WTC11 (cell line): Measurements from ENCODE around the gene VSTM2L. TPM values are rescaled to one million over a fixed set of nuclear protein-coding genes. Genes with fewer than 3 reads are reported as not detected.
A peak's percentile ranks its signal among the peaks of the same experiment; 100 is the strongest.

ENCODE experiments used
- ATAC-seq: fragments of 200-7000 bp; cut with Tn5 transposase; 2 replicates; pipeline ENCODE4 v1.10.0; 2021; ENCODE audit warnings: mild to moderate bottlenecking, moderate library complexity
- CTCF ChIA-PET: fragments of 300-600 bp; sonication (Branson Sonifier 250); formaldehyde crosslinking; loops from one replicate; lab custom pipeline; 2021; ENCODE audit warnings: antibody characterized with exemption; lab: Charles Lee
- POLR2A ChIA-PET: fragments of 350-600 bp; sonication (Branson Sonifier 250); formaldehyde crosslinking; loops from one replicate; lab custom pipeline; 2021; ENCODE audit warnings: antibody characterized with exemption; lab: Charles Lee
- DNase-seq: peaks from one replicate; pipeline ENCODE4 v3.0.0; 2021; ENCODE audit warnings: low spot score
- H3K27ac Mint-ChIP-seq: 2 replicates; pipeline ENCODE4 v1.8.0; 2021; ENCODE audit warnings: mixed read lengths
- H3K27me3 Mint-ChIP-seq: 2 replicates; pipeline ENCODE4 v1.8.0; 2021; ENCODE audit warnings: low read depth, mild to moderate bottlenecking, moderate library complexity, mixed read lengths
- H3K36me3 Mint-ChIP-seq: 2 replicates; pipeline ENCODE4 v1.8.0; 2021; ENCODE audit warnings: mixed read lengths
- H3K4me1 Mint-ChIP-seq: 2 replicates; pipeline ENCODE4 v1.8.0; 2022; ENCODE audit warnings: mixed read lengths
- H3K4me3 Mint-ChIP-seq: 2 replicates; pipeline ENCODE4 v1.8.0; 2021; ENCODE audit warnings: mild to moderate bottlenecking, moderate library complexity, mixed read lengths
- H3K9me3 Mint-ChIP-seq: 2 replicates; pipeline ENCODE4 v1.8.0; 2021; ENCODE audit warnings: mixed read lengths
- ATF2 ChIP-seq: sonication (generic); formaldehyde crosslinking; IDR thresholded peaks from 2 replicates; pipeline ENCODE4 v1.8.1; 2022; ENCODE audit warnings: low read depth, missing genetic modification reagents, borderline replicate concordance
- ATF3 ChIP-seq: sonication (generic); formaldehyde crosslinking; conservative IDR thresholded peaks from 2 replicates; pipeline ENCODE4 v1.8.1; 2022; ENCODE audit warnings: mild to moderate bottlenecking, missing genetic modification reagents
- CBFB ChIP-seq: sonication (generic); formaldehyde crosslinking; IDR thresholded peaks from 2 replicates; pipeline ENCODE4 v1.8.1; 2022; ENCODE audit warnings: mild to moderate bottlenecking, low read depth, missing genetic modification reagents
- CREM ChIP-seq: sonication (generic); formaldehyde crosslinking; IDR thresholded peaks from 2 replicates; pipeline ENCODE4 v1.8.1; 2022; ENCODE audit warnings: mild to moderate bottlenecking, missing genetic modification reagents, moderate library complexity
- CTCF ChIP-seq: fragments of 200-600 bp; IDR thresholded peaks from 2 replicates; pipeline ENCODE4 v1.8.0; 2022; ENCODE audit warnings: antibody characterized with exemption
- EMX1 ChIP-seq: fragments of 250-450 bp; sonication (Bioruptor Pico); IDR thresholded peaks from 2 replicates; pipeline ENCODE4 v1.8.0; 2021; ENCODE audit warnings: mild to moderate bottlenecking
- ESRRA ChIP-seq: sonication (generic); formaldehyde crosslinking; IDR thresholded peaks from 2 replicates; pipeline ENCODE4 v1.8.1; 2022; ENCODE audit warnings: mild to moderate bottlenecking, missing genetic modification reagents, borderline replicate concordance
- ETV6 ChIP-seq: sonication (generic); formaldehyde crosslinking; IDR thresholded peaks from 2 replicates; pipeline ENCODE4 v1.8.1; 2022; ENCODE audit warnings: mild to moderate bottlenecking, missing genetic modification reagents
- FOXP1 ChIP-seq: sonication (generic); formaldehyde crosslinking; IDR thresholded peaks from 2 replicates; pipeline ENCODE4 v1.8.0; 2022; ENCODE audit warnings: missing genetic modification reagents, mild to moderate bottlenecking, moderate library complexity, borderline replicate concordance
- FOXP4 ChIP-seq: sonication (generic); formaldehyde crosslinking; IDR thresholded peaks from 2 replicates; pipeline ENCODE4 v1.8.0; 2022; ENCODE audit warnings: mild to moderate bottlenecking, missing genetic modification reagents
- GABPB1 ChIP-seq: sonication (generic); formaldehyde crosslinking; IDR thresholded peaks from 2 replicates; pipeline ENCODE4 v1.8.1; 2023; ENCODE audit warnings: mild to moderate bottlenecking, missing genetic modification reagents
- GTF2I ChIP-seq: fragments of 250-450 bp; sonication (Bioruptor Pico); conservative IDR thresholded peaks from 2 replicates; pipeline ENCODE4 v1.4.0; 2021; ENCODE audit warnings: mild to moderate bottlenecking
- HMGA2 ChIP-seq: fragments of 250-450 bp; sonication (Bioruptor Pico); IDR thresholded peaks from 2 replicates; pipeline ENCODE4 v1.4.0; 2021; ENCODE audit warnings: mild to moderate bottlenecking, moderate library complexity
- IRF2 ChIP-seq: sonication (generic); formaldehyde crosslinking; IDR thresholded peaks from 2 replicates; pipeline ENCODE4 v1.8.0; 2022; ENCODE audit warnings: low read depth, missing genetic modification reagents, borderline replicate concordance
- JUN ChIP-seq: sonication (generic); formaldehyde crosslinking; IDR thresholded peaks from 2 replicates; pipeline ENCODE4 v1.8.0; 2023; ENCODE audit warnings: mild to moderate bottlenecking, missing genetic modification reagents
- KAT7 ChIP-seq: sonication (generic); formaldehyde crosslinking; IDR thresholded peaks from 2 replicates; pipeline ENCODE4 v1.8.1; 2023; ENCODE audit warnings: missing genetic modification reagents, mild to moderate bottlenecking, borderline replicate concordance
- MLX ChIP-seq: sonication (generic); formaldehyde crosslinking; IDR thresholded peaks from 2 replicates; pipeline ENCODE4 v1.8.1; 2023; ENCODE audit warnings: mild to moderate bottlenecking, missing genetic modification reagents, moderate library complexity
- NFATC4 ChIP-seq: fragments of 250-450 bp; sonication (Bioruptor Pico); IDR thresholded peaks from 2 replicates; pipeline ENCODE4 v1.9.0; 2021; ENCODE audit warnings: mild to moderate bottlenecking
- NFE2L1 ChIP-seq: sonication (generic); formaldehyde crosslinking; IDR thresholded peaks from 2 replicates; pipeline ENCODE4 v1.8.1; 2023; ENCODE audit warnings: missing genetic modification reagents
- NR1H2 ChIP-seq: sonication (generic); formaldehyde crosslinking; IDR thresholded peaks from 2 replicates; pipeline ENCODE4 v1.9.0; 2021; ENCODE audit warnings: mild to moderate bottlenecking, moderate library complexity, missing genetic modification reagents
- NR2C2 ChIP-seq: sonication (generic); formaldehyde crosslinking; IDR thresholded peaks from 2 replicates; pipeline ENCODE4 v1.8.0; 2022; ENCODE audit warnings: mild to moderate bottlenecking, missing genetic modification reagents
- OVOL2 ChIP-seq: fragments of 250-450 bp; sonication (Bioruptor Pico); IDR thresholded peaks from 2 replicates; pipeline ENCODE4 v1.9.0; 2021; ENCODE audit warnings: mild to moderate bottlenecking, borderline replicate concordance
- USF2 ChIP-seq: sonication (generic); formaldehyde crosslinking; IDR thresholded peaks from 2 replicates; pipeline ENCODE4 v1.8.1; 2023; ENCODE audit warnings: mild to moderate bottlenecking, missing genetic modification reagents, moderate library complexity
- ZNF317 ChIP-seq: sonication (generic); formaldehyde crosslinking; IDR thresholded peaks from 2 replicates; pipeline ENCODE4 v1.8.1; 2023; ENCODE audit warnings: low read depth, mild to moderate bottlenecking, moderate library complexity, missing genetic modification reagents, borderline replicate concordance
- ZNF396 ChIP-seq: fragments of 250-450 bp; sonication (Bioruptor Pico); IDR thresholded peaks from 2 replicates; pipeline ENCODE4 v1.8.0; 2021; ENCODE audit warnings: mild to moderate bottlenecking, moderate library complexity, borderline replicate concordance
- total RNA-seq: library from RNA; stranded (reverse); gene quantifications from 3 replicates; pipeline ENCODE4 v1.2.3, GENCODE V29; 2021

Gene VSTM2L
- total RNA-seq, 1 experiment from 2014 or later = 1.9 TPM

GRCh38 chr20:37986044-37986858 lies 83.3 kb downstream of the VSTM2L start:
- ChIA-PET POLR2A (no interaction called here), CTCF (interaction anchor here (1.0 kb wide), 1 partner anchor 42 kb away, joined by 4 read pairs; no protein-coding TSS in a partner anchor)
- Mint-ChIP-seq H3K4me1 (0 out of 2 replicates have a peak, but pooled peaks cover 2% of the 10 kb centered on the region), H3K27me3 (no peaks in the 10 kb centered on the region), H3K4me3 (no peak overlapping the region), H3K9me3 (no peaks in the 10 kb centered on the region), H3K36me3 (peaks cover 39% of the 10 kb centered on the region), H3K27ac (no peak overlapping the region)
- no peak for ATAC-seq
- DNase-seq = no peak
- TF ChIP-seq USF2 (CRISPR knock-in tag) (no peak), CTCF (no peak), ZNF396 (no peak), CREM (CRISPR knock-in tag) (no peak), OVOL2 (CRISPR knock-in tag) (no peak), KAT7 (no peak), GTF2I (CRISPR knock-in tag) (no peak), NFATC4 (CRISPR knock-in tag) (no peak), IRF2 (CRISPR knock-in tag) (no peak), ZNF317 (CRISPR knock-in tag) (no peak), MLX (no peak), FOXP1 (no peak), NR2C2 (CRISPR knock-in tag) (no peak), EMX1 (CRISPR knock-in tag) (no peak), NR1H2 (CRISPR knock-in tag) (no peak), NFE2L1 (CRISPR knock-in tag) (no peak), CBFB (CRISPR knock-in tag) (no peak), ESRRA (no peak)

GRCh38 chr20:37986873-37987601 lies 84.1 kb downstream of the VSTM2L start:
- H3K27ac Mint-ChIP-seq = 0 out of 2 replicates have a peak overlapping the region, but pooled peaks have one; percentile 54
- TF ChIP-seq ATF2 (no peak), GABPB1 (CRISPR knock-in tag) (no peak), HMGA2 (CRISPR knock-in tag) (no peak), FOXP4 (CRISPR knock-in tag) (no peak), ETV6 (CRISPR knock-in tag) (no peak), ATF3 (CRISPR knock-in tag) (no peak), JUN (no peak)
- no peak for ATAC-seq
- H3K4me1 Mint-ChIP-seq = no peaks in the 10 kb centered on the region
- DNase-seq = no peak
- H3K9me3 Mint-ChIP-seq = no peaks in the 10 kb centered on the region
- H3K27me3 Mint-ChIP-seq = no peaks in the 10 kb centered on the region
- ChIA-PET CTCF (interaction anchor here (1.0 kb wide), 2 partner anchors 18 to 43 kb away, joined by 3 to 4 read pairs; no protein-coding TSS in a partner anchor), POLR2A (no interaction called here)
- H3K4me3 Mint-ChIP-seq = no peak overlapping the region
- peaks cover 35% of the 10 kb centered on the region for H3K36me3 Mint-ChIP-seq
